SU-DHL-6 (cell line): ENCODE data around the gene SNCB.

Experiments
- H2AFZ ChIP-seq: fragments of 200-600 bp; sonication (generic); 2 replicates; pipeline ENCODE4 v1.6.1; 2014; ENCODE audit warnings: low read depth, mild to moderate bottlenecking, moderate library complexity, mixed read lengths, antibody characterized with exemption, low read length; ENCODE audit not compliant: severe bottlenecking
- H3F3A ChIP-seq: fragments of 200-600 bp; shearing (Covaris generic); 2 replicates; pipeline ENCODE4 v1.6.0; 2016; ENCODE audit warnings: antibody characterized with exemption, mild to moderate bottlenecking; ENCODE audit not compliant: insufficient read depth
- H3K27ac ChIP-seq: fragments of 200-600 bp; sonication (generic); 2 replicates; pipeline ENCODE4 v1.5.1; 2016; ENCODE audit warnings: low read depth, mild to moderate bottlenecking, low read length, moderate library complexity, mixed read lengths
- H3K27me3 ChIP-seq: fragments of 200-600 bp; sonication (generic), shearing (Covaris generic); 2 replicates; pipeline ENCODE4 v1.6.0; 2014; ENCODE audit warnings: mild to moderate bottlenecking, low read length
- H3K36me3 ChIP-seq: fragments of 200-600 bp; sonication (generic); 2 replicates; pipeline ENCODE4 v1.6.1; 2014; ENCODE audit warnings: mild to moderate bottlenecking, low read length, mixed read lengths
- H3K4me2 ChIP-seq: fragments of 300-600, 200-600 bp; shearing (Covaris generic), sonication (generic); 2 replicates; pipeline ENCODE4 v1.6.0; 2014; ENCODE audit warnings: low read length, low read depth, mild to moderate bottlenecking; ENCODE audit not compliant: poor library complexity, severe bottlenecking
- H3K4me3 ChIP-seq: fragments of 200-600 bp; sonication (generic); 2 replicates; pipeline ENCODE4 v1.5.1; 2014; ENCODE audit warnings: antibody characterized with exemption, low read length, mild to moderate bottlenecking, mixed read lengths; ENCODE audit not compliant: insufficient read depth, poor library complexity, severe bottlenecking
- H3K79me2 ChIP-seq: fragments of 200-600 bp; sonication (generic); 2 replicates; pipeline ENCODE4 v1.6.1; 2014; ENCODE audit warnings: mild to moderate bottlenecking, low read length, moderate library complexity; ENCODE audit not compliant: insufficient read depth
- H3K9ac ChIP-seq: fragments of 200-600 bp; sonication (generic); 2 replicates; pipeline ENCODE4 v1.7.0; 2014; ENCODE audit warnings: mild to moderate bottlenecking, low read length
- H3K9me2 ChIP-seq: fragments of 200-600 bp; sonication (generic); replicated peaks from 2 replicates; pipeline ENCODE4 v1.6.1; 2014; ENCODE audit warnings: low read length; ENCODE audit not compliant: insufficient read depth
- H3K9me3 ChIP-seq: fragments of 200-600 bp; sonication (generic); 2 replicates; pipeline ENCODE4 v1.6.1; 2014; ENCODE audit warnings: low read length, mixed read lengths; ENCODE audit not compliant: insufficient read depth
- H4K20me1 ChIP-seq: fragments of 200-600 bp; sonication (generic); 2 replicates; pipeline ENCODE4 v1.6.1; 2014; ENCODE audit warnings: low read depth, mild to moderate bottlenecking, antibody characterized with exemption, low read length, moderate library complexity, mixed read lengths
- CTCF ChIP-seq: fragments of 200-600 bp; sonication (generic); IDR thresholded peaks from one replicate; pipeline ENCODE4 v1.5.1; 2017; ENCODE audit warnings: antibody characterized with exemption, mild to moderate bottlenecking, low read length, moderate library complexity; ENCODE audit not compliant: insufficient read depth, poor library complexity, severe bottlenecking
- EZH2phosphoT487 ChIP-seq: fragments of 200-600 bp; sonication (generic), shearing (Covaris generic); conservative IDR thresholded peaks from 2 replicates; pipeline ENCODE4 v1.6.1; 2018; ENCODE audit warnings: mild to moderate bottlenecking, antibody characterized with exemption, low read length, moderate library complexity, mixed read lengths

Gene SNCB

GRCh38 chr5:176646049-176646706 lies 15.8 kb upstream of the SNCB start:
- peak overlapping the region; percentile 75 for H2AFZ ChIP-seq
- H3K9me2 ChIP-seq: no peaks in the 10 kb centered on the region
- TF ChIP-seq EZH2phosphoT487 (no peak), CTCF (no peak)
- H3K79me2 ChIP-seq: no peaks in the 10 kb centered on the region
- no peaks in the 10 kb centered on the region for H3K27me3 ChIP-seq
- H4K20me1 ChIP-seq: no peaks in the 10 kb centered on the region
- H3K9me3 ChIP-seq: no peaks in the 10 kb centered on the region
- peak overlapping the region; percentile 82 for H3K4me2 ChIP-seq
- H3F3A ChIP-seq: 0 out of 2 replicates have a peak, but pooled peaks cover 4% of the 10 kb centered on the region
- no peak overlapping the region for H3K27ac ChIP-seq
- H3K36me3 ChIP-seq: no peaks in the 10 kb centered on the region
- no peak overlapping the region for H3K4me3 ChIP-seq
- peak overlapping the region; percentile 51; the same call in 1 of the 2 replicates for H3K9ac ChIP-seq

- Histone ChIP-seq H3K4me2 (no peak overlapping the region), H3K4me3 (no peak overlapping the region)
Observed at GRCh38 chr5:176644878-176645670, 14.7 kb upstream of the SNCB start.

GRCh38 chr5:176644294-176644693 lies 14.0 kb upstream of the SNCB start:
- Histone ChIP-seq H3K36me3 (no peaks in the 10 kb centered on the region), H3F3A (0 out of 2 replicates have a peak, but pooled peaks cover 4% of the 10 kb centered on the region), H3K4me2 (no peak overlapping the region), H3K9me3 (no peaks in the 10 kb centered on the region), H3K27ac (no peak overlapping the region), H3K79me2 (no peaks in the 10 kb centered on the region), H4K20me1 (no peaks in the 10 kb centered on the region), H3K9me2 (no peaks in the 10 kb centered on the region), H2AFZ (no peak overlapping the region), H3K27me3 (no peaks in the 10 kb centered on the region), H3K9ac (no peak overlapping the region), H3K4me3 (no peak overlapping the region)
- TF ChIP-seq CTCF (no peak), EZH2phosphoT487 (no peak)

More at GRCh38 chr5:176644878-176645670, 14.7 kb upstream of the SNCB start:
- Histone ChIP-seq H2AFZ (no peak overlapping the region), H3K9me3 (no peaks in the 10 kb centered on the region), H3K27me3 (no peaks in the 10 kb centered on the region), H3K79me2 (no peaks in the 10 kb centered on the region), H3K9ac (no peak overlapping the region), H3K27ac (no peak overlapping the region), H4K20me1 (no peaks in the 10 kb centered on the region), H3F3A (0 out of 2 replicates have a peak, but pooled peaks cover 4% of the 10 kb centered on the region), H3K9me2 (no peaks in the 10 kb centered on the region), H3K36me3 (no peaks in the 10 kb centered on the region)
- TF ChIP-seq EZH2phosphoT487 (no peak), CTCF (no peak)
